NAMALWA (cell line): ENCODE measurements around the gene ATXN10.

Source experiments
- DNase-seq: peaks from one replicate; pipeline ENCODE4 v3.0.0-alpha.2; 2015; ENCODE audit warnings: low spot score

The ATXN10 gene

DNA sequence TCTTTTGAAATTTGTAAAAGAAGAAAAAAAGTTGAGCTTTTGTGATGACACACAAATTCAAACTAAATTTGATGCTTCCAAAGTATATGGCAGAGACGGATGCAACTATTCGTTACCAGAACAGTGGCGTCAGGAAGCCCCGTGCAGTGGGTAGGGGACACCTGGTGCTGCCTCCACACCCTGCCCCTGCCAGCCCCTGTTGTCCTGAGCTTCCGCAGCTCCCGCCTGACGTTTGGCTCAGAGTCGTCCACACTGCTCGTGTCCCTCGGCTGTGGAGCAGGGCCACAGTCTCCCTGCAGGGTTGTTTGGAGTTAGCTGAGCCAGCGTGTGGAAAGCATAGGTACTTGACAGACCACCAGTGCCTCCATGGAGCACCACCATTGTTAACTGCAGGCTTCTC, 86.3 kb downstream of the ATXN10 start:
- DNase-seq, result no peak

DNA sequence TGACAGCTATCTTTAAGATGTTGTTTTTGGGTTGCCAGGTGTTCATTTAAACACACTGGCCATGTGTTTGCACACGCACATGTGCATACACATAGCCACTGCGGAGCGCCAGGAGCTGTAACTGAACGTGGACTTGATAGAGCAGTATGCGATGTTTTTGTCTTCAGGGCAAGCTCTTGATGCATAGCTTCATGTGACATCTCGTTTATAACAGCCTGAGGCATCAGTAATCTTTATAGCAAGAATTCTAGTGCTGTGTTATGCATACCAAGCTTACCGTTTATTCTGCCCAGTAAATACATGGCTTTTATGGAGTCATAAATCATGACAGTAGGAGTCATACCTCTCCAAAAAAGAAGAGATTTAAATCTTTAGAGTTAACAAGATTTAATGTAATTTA, 87.0 kb downstream of the ATXN10 start:
- no peak for DNase-seq

DNA sequence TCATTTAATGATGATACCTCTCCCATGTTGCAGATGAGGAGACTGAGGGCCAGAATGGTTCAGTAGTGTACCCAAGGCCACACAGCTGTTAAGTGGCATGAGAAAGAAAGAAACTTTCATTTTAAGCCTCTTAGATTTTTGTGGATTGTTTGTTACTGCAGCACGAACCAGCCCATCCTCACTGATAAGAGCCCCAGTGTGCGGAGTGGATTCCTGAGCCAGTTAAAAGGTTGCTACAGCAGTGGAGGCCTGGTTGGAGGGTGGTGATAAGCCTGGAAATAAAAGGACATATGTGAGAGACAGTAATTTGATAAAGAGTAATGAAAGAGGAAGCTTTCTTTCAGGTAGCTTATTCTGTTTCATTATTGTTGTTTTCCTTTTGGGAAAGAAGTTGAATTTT, 89.0 kb downstream of the ATXN10 start:
- no peak for DNase-seq

DNA sequence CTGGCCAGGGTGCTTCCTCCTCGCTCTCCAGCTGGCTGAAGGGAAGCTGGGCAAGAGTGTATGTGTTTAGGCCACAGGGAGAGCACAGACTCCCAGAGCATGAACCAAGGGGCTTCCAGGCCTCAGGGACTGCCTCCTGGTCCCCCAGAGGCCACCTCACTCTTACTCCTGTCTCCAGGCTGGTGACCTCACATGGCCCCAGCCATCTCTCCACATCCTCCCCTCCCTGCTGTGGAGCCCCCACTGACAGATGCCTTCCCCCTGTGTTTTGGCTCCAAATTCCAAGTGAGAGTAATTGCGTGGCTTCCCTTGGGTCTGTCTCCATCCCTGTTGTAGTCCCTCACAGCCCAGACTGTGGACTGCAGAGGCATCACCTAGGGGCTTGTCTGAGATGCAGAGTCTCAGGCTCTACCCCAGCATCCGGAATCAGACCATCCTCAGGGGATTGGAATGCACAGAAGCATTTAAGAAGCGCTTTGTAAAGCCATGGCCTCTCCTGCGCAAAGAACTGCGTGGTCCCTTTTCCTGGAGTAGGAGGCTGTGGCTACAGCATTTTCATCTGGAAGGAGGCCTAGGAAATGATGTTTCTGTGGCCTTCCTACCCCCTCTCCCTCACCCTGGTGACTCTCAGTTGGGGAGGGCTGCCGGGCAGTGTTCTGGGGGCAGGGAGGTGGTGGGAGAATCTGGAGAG, 91.1 kb downstream of the ATXN10 start:
- no peak for DNase-seq

DNA sequence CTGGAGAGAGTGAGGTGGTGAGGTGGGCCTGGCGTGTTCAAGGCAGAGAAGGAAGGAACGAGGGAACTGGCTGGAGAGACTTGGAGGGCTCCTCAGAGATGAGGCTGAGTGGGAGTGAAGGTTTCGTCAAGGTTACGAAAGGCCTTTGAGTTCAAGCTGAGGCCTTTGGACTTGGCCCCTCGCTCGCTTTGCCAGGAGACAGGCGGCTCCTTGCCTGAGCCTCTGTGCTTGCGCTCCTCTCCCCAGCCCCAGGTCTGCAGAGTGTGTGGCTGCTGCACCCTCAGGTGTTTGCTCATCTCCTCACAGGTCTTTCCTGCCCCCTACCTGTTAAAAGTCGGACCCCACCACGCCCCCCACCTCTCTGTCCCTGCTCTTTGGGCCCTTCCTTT, 91.6 kb downstream of the ATXN10 start:
- DNase-seq, result no peak

DNA sequence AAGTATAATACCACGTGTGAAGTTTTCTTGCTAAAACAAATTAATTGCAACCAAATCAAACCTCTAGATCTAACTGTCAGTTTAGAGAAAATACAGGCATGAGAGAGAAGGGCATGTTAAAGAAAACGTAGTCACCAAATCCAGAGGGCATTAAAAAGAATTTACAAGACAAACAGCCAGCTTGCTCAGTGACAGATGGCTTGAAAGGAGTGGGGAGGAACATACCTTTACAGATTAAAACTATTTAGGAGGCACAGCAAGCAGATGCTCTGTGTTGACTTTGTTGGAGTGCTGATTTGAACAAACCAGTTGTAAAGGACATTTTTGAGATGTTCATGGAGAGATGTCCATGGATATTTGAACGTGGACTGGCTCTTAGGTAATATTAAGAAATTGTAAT, 96.9 kb downstream of the ATXN10 start:
- DNase-seq, result no peak

DNA sequence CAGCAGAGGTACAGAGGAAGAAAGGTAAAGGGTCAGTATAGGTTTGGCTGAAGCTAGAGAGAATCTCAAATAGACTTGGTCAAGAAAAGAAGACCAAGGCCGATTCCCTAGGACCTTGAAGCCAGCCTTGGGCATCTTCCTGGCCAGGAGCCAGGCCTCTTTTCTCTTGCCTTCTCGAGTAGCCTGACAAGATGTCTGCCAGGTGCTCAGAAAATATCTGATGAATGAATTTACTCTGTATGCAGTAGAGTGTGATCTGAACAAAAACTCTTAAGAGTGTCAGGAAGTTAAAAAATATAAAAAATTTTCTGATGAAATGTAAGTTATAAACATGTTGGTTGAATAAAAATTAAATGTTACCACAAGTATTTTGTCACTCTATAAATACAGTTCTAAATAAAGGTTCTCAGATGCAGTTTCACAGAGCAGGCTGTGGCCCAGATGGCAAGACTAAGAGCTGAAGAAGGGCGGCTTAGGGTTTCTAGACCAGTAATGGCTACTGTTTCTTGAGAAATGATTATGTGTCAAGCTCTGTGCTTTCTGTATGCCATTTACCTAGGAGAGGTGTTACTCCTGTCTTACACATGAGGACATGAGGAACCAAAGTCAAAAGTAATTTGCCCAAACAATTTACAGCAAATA, 98.1 kb downstream of the ATXN10 start:
- peak; percentile 58 for DNase-seq

DNA sequence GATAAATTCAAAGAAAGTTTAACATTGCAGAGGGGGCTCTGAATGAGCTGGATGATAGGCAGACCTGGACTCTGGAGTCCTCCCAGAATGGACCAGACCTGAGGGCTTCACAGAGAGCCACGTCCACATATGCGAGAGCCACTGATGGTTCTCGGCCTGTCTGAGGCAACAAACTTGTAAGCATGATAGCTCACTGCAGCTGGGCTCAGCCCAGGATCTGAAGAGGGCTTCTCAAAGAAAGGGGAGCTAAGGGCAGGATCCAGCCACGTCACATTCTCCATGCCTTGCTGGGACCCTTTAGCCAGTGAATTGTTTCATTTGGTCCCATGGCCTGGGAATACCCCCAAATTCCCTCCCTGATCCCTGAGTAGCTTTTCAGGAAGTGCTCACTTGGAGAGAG, 98.9 kb downstream of the ATXN10 start:
- DNase-seq, result peak; percentile 32

DNA sequence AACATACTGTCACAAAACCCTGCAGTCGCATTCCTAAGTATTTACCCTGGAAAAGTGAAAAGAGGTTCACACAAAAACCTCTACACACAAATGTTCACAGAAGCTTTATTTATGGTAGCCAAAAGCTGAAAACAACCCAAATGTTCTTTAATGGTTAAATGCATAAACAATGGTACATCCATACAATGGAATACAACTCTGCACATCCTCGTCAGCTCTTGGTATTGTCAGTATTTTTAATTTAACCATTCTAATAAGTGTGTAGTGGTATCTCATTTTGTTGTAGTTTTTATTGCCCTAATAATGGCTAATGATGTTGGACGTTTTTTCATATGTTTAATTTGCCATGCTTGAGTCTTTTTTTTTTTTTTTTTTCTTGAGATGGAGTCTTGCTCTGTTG, 99.4 kb downstream of the ATXN10 start:
- no peak for DNase-seq

DNA sequence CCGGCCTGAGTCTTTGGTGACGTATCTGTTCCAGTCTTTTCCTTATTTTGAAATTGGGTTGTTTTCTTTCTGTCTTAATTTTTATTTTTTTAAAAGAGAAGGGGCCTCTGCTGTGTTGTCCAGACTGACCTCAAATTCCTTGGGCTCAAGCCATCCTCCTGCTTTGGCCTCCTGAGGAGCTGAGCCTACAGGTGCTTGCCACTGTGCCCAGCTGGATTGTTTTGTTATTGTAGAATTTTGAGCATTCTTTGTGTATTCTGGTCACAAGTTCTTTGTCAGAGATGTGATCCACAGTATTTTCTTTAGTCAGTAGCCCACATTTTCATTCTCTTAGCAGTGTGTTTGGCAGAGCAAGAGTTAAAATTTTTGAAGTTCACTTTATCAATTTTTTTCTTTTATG, 100.1 kb downstream of the ATXN10 start:
- no peak for DNase-seq

DNA sequence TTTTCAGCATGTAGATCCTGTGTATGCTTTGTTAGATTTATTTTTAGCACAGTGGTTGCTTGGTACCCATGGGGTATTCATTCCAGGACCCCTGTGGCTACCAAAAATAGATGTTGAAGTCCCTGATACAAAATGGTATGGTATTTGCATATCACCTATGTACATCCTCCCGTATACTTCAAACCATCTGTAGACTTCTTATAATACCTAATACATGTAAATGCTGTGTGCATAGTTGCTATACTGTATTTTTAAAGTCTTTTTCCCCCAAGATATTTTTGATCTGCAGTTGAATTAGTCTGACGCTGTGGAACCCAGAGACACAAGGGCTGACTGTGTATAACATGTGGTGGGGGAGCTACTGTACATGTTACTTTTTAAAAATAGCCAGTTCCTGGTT, 101.1 kb downstream of the ATXN10 start:
- peak; percentile 65 for DNase-seq

DNA sequence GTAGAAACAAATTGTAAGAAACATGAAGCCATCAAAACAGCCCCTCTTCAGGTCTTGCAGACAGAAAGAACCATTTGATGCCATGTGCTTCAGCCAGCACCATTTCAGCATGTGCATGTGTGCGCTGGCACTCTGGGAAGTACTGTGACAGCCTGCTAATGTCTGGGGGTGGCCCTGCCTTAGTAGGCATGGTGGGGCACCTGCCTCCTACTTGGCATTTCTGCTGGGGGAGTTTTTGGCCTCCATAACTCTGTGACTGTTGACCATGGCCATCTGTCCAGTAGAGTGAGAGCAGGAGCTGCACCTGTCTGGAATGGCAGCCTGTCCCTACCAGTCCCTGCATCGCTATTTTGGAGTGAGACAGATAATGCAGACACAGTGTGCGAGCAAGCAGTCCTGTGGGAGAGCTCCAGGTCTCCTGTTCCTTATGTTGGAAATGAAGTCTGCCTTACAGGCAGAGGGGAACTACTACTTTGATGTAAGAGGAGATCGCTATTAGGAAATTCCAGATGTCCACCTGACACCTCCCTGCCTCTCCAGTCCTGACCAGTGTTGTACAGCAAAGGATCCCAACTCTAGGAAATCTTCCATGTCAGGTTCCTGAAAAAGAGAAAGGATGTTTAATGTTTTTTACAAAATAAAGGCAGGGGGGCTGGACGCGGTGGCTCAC, 102.5 kb downstream of the ATXN10 start:
- DNase-seq, result no peak

DNA sequence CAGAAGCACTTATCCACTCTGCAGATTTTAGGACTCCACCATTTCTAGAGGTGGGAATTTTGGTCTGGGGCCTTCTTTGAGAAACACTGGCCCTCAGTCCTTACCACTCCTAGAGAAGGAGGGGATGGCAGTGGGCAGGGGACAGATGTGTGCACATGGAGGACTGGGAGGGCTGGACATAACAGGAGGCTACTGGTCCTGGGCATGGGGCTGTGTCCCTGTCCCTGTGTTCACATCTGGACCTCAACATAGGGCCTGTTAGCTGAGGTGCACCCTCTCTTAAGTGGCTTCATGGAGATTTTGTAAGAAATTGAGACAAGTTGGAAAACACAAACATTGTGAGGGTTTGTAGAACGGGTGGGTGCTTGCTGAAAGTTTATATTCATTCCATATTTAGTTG, 103.4 kb downstream of the ATXN10 start:
- no peak for DNase-seq

DNA sequence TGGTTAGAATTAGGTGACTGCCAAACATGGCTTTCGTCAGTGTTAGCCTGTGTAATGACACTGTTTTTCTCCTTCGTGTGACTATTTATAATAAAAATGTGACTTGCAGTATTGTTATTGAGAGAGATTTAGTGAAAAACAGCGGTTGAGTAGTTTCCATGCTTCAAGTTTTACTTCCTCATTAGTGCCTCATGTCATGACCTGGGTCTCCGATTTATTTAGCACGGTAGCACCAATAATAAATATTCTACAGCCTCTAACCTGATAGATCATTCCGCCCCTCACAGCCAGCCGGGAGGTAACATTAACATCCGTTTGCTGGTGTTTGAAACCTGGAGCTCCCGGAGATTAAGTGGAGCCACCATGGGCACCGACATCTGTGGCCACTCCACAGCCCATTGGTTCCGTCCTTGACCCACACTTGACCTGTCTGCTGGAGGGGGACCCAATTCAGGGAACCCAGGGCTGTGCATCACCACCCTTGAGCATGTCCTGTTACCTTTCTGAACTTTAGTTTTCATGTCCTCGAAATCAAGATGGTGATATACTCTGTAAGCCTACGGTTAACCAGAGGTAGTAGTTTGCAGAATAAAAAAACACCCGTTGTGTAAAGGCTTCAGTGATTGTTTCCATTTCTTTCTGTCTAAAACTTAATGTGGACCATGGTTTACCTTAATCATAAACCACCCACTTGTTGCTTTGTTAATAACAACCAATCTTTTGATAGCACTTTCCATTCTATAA, 104.1 kb downstream of the ATXN10 start:
- DNase-seq, result peak; percentile 88

DNA sequence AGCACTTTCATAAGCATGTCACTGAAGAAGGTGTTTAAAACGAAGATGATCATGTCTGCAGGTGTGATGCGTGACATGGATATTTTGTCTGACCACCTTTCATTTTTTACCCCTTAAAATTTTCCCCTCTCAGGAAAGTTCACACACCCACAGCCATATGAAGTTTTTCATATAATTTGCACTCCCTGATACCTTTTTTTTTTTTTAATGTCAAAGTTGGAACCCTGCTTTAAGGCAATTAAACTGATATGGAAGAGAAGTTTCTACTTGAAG, 104.6 kb downstream of the ATXN10 start:
- DNase-seq, result no peak

DNA sequence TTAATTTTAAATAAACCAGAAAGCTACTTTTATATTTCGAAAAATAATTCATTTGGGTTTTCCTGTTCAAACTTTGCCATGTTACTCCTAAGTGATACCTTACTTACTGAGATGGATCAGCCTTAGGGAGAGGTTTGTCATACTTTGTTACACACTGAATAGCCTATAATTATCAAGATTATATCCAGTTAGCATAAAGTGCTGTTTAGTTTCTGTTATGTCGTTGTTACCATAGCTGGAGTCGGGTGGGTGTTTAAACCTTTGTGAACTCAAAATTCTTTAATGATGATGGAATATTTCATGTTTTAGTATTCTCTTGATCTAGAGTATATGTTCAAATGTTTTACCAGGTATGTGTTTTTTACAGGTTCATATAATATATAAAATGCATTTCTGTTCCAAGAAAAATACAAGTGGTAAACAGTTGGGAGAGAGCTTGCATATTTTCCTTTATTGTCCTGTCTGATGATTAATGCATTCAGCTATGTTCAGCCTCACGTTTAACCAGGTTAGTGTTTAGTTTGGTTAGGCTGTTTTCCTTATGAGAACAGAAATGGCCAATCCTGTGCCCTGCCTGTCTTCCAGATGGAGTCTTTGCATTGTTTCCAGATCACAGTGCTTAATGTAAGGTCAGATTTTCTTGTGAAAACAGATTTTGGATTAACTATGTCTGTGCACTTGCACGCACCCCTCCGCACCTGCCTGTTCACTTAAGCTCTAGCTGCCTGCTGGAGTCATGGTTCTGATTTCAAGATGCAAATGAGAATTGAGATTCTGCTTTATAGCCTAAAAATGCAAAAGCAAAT, 105.6 kb downstream of the ATXN10 start:
- DNase-seq, result peak; percentile 80

DNA sequence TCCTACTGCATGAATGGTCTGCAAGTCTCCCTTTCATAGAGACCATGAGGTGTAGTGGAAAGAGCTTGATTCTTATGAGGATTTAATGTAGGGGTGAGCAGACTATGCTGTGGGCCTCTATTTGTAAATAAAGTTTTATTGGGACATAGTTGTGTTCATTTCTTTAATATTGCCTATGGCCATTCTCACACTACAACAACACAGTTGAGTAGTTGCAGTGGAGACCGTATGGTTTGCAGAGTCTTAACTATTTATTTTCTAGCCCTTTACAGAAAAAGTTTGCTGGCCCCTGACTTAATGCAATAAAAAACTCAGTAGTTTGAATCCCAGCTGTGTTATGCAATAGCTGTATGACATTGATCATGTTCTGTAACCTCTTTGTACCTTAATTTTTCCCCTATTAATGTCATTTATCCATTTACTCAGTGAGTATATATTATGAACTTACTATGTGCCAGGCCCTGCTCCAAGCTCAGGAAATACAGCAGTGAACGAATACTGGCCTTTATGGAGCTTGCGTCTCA, 106.3 kb downstream of the ATXN10 start:
- no peak for DNase-seq

DNA sequence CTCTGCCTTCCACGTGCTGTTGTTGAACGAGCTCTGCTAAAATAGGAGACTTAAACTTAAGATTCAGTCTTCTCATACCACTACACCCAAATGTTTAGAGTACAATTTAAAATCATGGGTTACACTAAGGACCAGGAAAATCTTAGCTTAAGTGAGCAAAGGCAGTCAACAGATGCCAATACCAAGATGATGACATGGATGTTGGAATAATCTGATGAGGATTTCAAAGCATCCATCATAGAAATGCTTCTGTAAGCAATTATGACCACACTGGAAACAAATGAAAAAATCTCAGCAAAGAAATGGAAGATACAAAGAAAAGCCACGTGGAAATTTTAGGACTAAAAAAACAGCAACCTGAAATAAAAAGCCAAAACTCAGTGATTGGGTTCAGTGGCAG, 109.8 kb downstream of the ATXN10 start:
- no peak for DNase-seq

DNA sequence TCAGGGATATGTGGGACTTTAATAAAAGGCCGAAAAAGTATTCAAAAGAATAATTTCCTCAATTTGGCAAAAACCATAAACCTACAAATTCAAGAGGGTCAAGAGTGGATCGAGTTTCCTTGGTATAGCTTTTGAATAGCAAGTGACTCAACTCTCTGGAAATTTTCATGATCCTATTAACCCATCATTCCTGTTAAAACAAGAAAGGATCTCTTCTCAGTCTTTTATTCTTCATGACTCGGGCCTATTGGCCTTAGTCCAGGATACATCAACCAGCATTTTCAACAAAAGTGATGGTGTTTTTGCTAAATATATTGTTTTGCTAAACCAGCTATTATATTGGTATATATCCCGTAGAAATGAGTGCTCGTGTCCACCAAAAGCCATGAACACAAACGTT, 110.3 kb downstream of the ATXN10 start:
- no peak for DNase-seq

DNA sequence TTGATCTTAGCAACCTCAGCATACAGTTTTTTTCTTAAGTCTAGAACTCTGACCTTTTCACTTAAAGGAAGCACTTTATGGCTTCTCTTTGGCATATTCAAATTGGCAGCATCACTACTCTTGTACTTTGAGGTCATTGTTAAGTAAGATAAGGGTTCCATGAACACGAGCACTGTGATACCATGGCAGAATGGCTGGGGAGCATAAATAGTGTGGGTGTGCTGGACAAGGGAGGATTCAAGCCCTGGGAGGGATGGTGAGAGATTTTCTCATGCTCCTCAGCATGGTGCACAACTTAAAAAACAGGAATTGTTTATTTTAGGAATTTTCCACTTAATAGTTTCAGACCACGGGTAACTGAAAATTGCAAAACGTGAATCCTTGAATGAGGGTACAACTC, 111.4 kb downstream of the ATXN10 start:
- DNase-seq, result no peak

DNA sequence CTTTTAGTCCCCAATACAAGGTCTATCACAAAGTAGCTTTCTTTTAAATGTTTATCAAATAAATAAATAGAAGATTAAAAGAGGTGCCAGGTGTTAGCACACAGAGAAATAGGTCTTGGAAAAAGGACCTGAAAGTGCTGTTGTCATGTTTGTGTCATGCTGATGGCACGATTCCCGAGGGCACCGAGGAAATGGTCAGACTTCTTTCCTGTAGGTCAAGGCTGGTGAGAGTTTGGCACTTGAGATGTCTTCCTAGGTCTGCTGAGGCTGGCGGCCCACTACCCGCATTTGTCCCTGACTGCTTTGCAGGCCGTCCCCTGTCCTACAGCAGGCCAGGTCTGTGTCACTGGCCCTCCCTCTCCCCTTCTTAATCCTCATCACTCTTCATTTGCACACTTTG, 112.1 kb downstream of the ATXN10 start:
- peak; percentile 10 for DNase-seq
